Panc1 (cell line): ENCODE measurements around the gene FRMD8.

Source experiments
- CTCF ChIP-seq: fragments of 450-650 bp; IDR thresholded peaks from 2 replicates; pipeline ENCODE4 v1.5.1; 2017; ENCODE audit warnings: mild to moderate bottlenecking
- POLR2AphosphoS5 ChIP-seq: IDR thresholded peaks from 2 replicates; pipeline ENCODE4 v1.6.1; 2012; ENCODE audit warnings: mild to moderate bottlenecking, low read depth, low read length, moderate library complexity
- TCF7L2 ChIP-seq: IDR thresholded peaks from 2 replicates; pipeline ENCODE4 v1.6.1; 2011; ENCODE audit warnings: mild to moderate bottlenecking, low read depth, low read length, inconsistent platforms

DNA sequence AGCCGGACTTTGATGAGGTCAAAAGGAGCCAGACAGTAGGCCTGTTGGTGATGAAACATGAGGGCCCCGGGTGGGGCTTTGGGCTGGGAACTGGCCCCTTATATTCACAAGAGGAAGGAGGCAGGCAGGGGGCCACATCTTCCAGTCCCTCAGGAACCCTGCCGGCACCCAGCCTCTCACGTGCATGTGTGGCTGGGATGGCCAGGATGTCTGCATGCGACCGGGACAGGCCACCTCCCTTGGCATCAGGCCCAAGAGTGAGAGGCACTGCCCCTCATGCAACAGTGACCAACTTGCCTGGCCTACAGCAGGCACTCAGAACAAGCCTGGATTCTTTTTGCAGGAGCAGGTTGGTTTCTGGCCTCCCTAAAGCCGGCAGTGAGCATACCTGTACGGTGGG, 9.4 kb upstream of the FRMD8 start:
- no peak for TF ChIP-seq TCF7L2
- TF ChIP-seq CTCF = no peak
- TF ChIP-seq POLR2AphosphoS5 = no peak
